RKO (cell line): ENCODE data around the gene PRSS36.
"Not testable (repeated sequence)": the region's sequence is repeated elsewhere in the genome, so short reads cannot be mapped to it uniquely, and the experiment has no call there.

ENCODE experiments used
- DNase-seq: peaks from one replicate; pipeline ENCODE4 v3.0.0-alpha.2; 2016; ENCODE audit warnings: low spot score

The PRSS36 gene

GRCh38 chr16:31120129-31120528 is 29.7 kb downstream of the PRSS36 start:
- DNase-seq: no peak

GRCh38 chr16:31118223-31119155 is 31.4 kb downstream of the PRSS36 start:
- DNase-seq: peak; percentile 77

GRCh38 chr16:31117384-31118222 is 32.3 kb downstream of the PRSS36 start, which contains the start of gene KAT8:
TSS of gene KAT8 (plus strand) at chr16:31117664. CDS start at chr16:31117682, 18 bp downstream.
- DNase-seq: peak; percentile 98

GRCh38 chr16:31114468-31114867 is 35.4 kb downstream of the PRSS36 start:
- DNase-seq: no peak

GRCh38 chr16:31113121-31114120 is 36.4 kb downstream of the PRSS36 start:
- DNase-seq: no peak

GRCh38 chr16:31112711-31113110 is 37.2 kb downstream of the PRSS36 start:
- no peak for DNase-seq

GRCh38 chr16:31111881-31112466 is 37.9 kb downstream of the PRSS36 start:
- no peak for DNase-seq

GRCh38 chr16:31110106-31111034 is 39.5 kb downstream of the PRSS36 start:
- DNase-seq: no peak

- DNase-seq: no peak
Measured at GRCh38 chr16:31109622-31110021, 40.2 kb downstream of the PRSS36 start.

- DNase-seq: no peak
Measured at GRCh38 chr16:31108794-31109558, 40.9 kb downstream of the PRSS36 start.

GRCh38 chr16:31108035-31108793 is 41.7 kb downstream of the PRSS36 start, which contains the start of gene BCKDK:
TSS of gene BCKDK (plus strand) at chr16:31108386. CDS start at chr16:31109224, 838 bp downstream.
- peak; percentile 88 for DNase-seq

GRCh38 chr16:31107465-31107867 is 42.4 kb downstream of the PRSS36 start:
- DNase-seq: no peak

- DNase-seq: no peak
Measured at GRCh38 chr16:31106509-31107464, 43.1 kb downstream of the PRSS36 start.

- DNase-seq: peak; percentile 77
Measured at GRCh38 chr16:31105677-31106213, 44.1 kb downstream of the PRSS36 start.

GRCh38 chr16:31100876-31101641 is 48.8 kb downstream of the PRSS36 start:
- DNase-seq: not testable (repeated sequence)
